Stimulated activated CD4-positive, alpha-beta T cell treated with anti-CD3 and anti-CD28 coated beads, TNF-alpha, amount 100 ng/mL, for 4 hours (primary cell): ENCODE data around the gene SPDYE5.
"Not testable (repeated sequence)": the region's sequence is repeated elsewhere in the genome, so short reads cannot be mapped to it uniquely, and the experiment has no call there.

Experiments
- DNase-seq, 3 experiments: peaks; one replicate each; pipeline ENCODE4 v3.0.0-alpha.2; 2020; ENCODE audit warnings: low read depth in 3 of 3

SPDYE5 gene, protein sequence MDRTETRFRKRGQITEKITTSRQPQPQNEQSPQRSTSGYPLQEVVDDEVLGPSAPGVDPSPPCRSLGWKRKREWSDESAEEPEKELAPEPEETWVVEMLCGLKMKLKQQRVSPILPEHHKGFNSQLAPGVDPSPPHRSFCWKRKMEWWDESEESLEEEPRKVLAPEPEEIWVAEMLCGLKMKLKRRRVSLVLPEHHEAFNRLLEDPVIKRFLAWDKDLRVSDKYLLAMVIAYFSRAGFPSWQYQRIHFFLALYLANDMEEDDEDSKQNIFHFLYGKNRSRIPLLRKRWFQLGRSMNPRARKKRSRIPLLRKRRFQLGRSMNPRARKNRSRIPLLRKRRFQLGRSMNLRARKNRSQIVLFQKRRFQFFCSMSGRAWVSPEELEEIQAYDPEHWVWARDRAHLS

GRCh38 chr7:75492020-75492419 is at the start of gene SPDYE5:
TSS of gene SPDYE5 (plus strand) at chr7:75492320. CDS start at chr7:75494048, 1,728 bp downstream.
- DNase-seq: not testable (repeated sequence)

GRCh38 chr7:75442465-75443111 is 49.5 kb upstream of the SPDYE5 start:
- peak in 2 of 3 experiments; percentile 8 to 15 for DNase-seq

GRCh38 chr7:75449946-75450345 is 42.2 kb upstream of the SPDYE5 start:
- not testable (repeated sequence) for DNase-seq

DNA sequence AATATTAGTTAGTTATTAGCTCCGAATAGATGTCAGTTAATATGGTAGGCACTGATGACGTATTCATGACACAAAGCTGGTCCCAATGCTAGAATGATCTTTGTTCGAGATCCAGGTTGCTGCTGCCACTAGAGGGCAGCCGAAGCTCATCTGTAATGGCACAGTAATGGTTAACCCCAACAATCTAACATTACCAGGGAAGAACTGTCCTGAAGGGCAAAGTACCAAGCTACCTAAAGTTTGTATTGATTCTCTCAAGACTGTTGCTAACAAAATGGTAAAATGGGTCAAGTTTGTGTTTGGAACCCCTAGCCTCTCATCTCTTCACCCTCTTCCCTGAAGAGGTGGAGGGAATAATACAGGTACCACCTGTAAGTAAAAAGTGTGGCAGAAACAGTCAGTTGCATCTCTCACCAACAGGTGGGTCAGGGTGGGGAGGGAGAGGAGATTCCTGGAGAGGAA is 39.6 kb upstream of the SPDYE5 start:
- not testable (repeated sequence) for DNase-seq

DNA sequence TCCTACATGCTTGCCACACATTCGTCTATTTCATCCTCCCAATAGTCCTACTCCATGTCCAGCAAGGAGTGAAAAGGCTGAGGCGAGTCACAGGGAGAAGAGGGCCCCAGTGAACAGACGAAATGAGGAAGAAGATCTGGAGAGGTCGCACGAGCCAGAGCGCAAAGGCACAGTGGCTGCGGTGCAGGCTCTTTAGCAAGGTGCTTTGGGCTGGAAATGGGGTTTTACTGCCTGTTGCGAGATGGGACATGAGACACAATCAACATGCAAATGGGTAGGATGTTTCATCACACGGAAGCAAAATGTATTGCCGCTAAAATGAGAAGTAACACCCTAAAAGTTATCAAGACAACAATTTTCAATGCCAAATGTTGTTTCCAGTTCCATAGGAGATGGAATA is 35.7 kb upstream of the SPDYE5 start:
- not testable (repeated sequence) for DNase-seq

DNA sequence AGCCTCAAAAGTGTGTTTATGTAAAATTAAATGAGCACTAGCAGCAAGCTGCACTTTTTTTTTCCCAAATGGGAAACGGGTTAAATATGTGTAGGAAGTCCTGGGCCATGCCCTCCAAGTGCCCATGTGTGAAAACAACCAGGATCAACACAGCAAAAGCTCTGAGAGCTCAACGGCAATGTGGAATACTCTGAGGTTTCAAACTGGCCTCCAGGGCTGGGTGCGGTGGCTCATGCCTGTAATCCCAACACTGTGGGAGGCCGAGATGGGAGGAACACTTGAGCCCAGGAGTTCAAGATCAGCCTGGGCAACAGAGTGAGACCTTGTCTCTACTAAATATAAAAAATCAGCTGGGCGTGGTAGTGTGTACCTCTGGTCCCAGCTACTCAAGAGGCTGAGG is 34.1 kb upstream of the SPDYE5 start:
- not testable (repeated sequence) for DNase-seq

GRCh38 chr7:75460541-75460940 is 31.6 kb upstream of the SPDYE5 start:
- DNase-seq: not testable (repeated sequence)

GRCh38 chr7:75470166-75470565 is 22.0 kb upstream of the SPDYE5 start:
- DNase-seq: not testable (repeated sequence)

- DNase-seq: not testable (repeated sequence)
These were observed 14.7 kb upstream of the SPDYE5 start for GRCh38 chr7:75477457-75477856.

DNA sequence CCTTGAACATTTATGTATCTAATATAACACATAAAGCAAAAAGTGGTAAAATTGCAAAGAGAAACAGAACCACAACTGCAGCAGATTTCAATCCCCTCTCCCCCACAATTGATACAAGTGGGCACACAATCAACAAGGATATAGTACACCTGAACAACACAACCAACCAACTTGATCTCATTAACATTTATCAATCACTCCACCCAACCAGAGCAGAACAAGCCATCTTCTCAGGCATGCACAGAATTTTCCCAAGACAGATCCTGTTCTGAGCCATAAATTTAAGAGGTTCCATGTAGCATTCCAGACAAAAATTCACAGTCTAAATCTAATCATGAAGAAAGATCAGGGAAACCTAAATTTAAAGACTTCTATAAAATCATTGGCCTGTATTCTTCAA is 11.8 kb upstream of the SPDYE5 start:
- not testable (repeated sequence) for DNase-seq

- DNase-seq: peak in 1 of 3 experiments; percentile 18
These were observed 6.7 kb upstream of the SPDYE5 start for GRCh38 chr7:75485355-75485978.

DNA sequence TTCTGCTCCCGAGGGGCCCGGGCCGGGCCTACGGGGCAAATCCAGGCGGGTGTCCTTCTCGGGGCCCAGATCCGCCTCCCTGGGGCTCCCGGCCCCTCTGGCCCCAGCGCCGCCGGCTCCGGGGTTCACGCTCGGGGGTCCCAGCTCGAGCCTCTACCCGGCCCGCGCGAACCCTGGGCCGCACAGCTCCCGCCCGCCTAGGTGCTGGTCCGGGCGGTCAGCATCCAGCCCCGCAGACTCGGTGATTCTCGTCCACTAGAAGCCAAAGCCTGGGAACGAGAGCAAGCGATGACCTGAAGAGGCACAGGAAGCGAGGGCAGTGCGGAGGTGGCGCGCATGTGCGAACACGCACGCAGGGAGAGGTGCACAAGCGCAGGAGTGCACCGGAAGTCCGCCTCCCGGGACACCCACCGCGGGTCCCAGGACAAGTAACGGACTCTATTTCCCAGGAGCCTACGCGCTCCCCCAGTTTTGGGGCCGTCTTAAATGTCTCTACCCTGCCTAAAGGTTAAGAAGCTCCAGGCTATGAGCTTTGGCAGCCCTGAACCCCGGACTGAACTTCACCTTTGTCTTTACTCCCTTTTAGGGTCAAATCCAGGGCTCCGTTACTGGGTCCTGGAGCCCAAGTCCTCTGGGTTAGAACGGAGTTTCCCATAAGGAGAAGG is 6.0 kb upstream of the SPDYE5 start, which contains the start of gene POM121C:
Gene POM121C (minus strand): TSS at position 321 of the 665 bp plus-strand sequence. CDS start 44,803 bp downstream, outside the sequence.
- peak; percentile 66 to 77 (median 72) for DNase-seq

GRCh38 chr7:75509033-75509432 is 16.9 kb downstream of the SPDYE5 start:
- not testable (repeated sequence) for DNase-seq

DNA sequence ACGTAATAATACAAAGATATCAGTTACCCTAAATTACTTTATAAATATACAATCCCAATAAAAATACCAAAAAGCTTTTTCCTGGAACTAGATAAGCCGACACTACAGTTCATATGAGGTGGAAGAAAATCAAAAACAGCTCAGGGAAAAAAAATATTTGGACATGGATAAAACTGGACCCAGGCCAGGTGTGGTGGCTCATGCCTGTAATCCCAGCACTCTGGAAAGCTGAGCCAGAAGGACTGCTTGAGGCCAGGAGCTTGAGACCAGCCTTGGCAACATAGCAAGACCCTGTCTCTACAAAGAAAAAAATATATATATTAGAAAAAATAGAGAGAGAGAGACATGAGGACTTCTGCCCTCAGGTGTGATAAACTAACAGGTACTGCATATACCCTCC is 26.7 kb downstream of the SPDYE5 start:
- DNase-seq: not testable (repeated sequence)

DNA sequence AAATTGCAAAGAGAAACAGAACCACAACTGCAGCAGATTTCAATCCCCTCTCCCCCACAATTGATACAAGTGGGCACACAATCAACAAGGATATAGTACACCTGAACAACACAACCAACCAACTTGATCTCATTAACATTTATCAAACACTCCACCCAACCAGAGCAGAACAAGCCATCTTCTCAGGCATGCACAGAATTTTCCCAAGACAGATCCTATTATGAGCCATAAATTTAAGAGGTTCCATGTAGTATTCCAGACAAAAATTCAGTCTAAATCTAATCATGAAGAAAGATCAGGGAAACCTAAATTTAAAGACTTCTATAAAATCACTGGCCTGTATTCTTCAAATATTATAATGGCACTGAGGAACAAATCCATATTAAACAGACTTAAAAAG is 29.6 kb downstream of the SPDYE5 start:
- not testable (repeated sequence) for DNase-seq

- peak in 1 of 3 experiments; percentile 1 for DNase-seq
These were observed 35.2 kb downstream of the SPDYE5 start for GRCh38 chr7:75527224-75527722.

DNA sequence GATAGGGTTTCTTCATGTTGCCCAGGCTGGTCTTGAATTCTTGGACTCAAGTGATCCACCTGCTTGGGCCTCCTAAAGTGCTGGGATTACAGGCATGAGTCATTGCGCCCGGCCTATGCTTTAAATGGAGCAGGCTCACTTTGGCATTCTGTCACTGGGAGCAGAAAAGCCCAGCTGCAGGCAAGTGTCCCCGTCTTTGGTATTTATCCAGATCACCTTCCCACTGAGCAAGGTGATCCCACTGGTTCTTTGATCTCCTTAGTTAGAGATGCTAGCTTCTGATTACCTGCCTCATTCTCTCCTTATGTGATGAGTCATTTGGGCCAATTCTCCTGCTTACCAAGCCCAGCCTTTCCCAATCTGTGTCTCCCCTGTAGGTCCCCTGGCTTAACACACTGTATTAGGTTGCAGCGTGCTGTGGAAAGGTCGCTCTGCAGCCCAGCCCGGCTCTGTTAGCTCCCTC is 39.3 kb downstream of the SPDYE5 start:
- DNase-seq: no peak

GRCh38 chr7:75532639-75533038 is 40.5 kb downstream of the SPDYE5 start:
- DNase-seq: no peak

DNA sequence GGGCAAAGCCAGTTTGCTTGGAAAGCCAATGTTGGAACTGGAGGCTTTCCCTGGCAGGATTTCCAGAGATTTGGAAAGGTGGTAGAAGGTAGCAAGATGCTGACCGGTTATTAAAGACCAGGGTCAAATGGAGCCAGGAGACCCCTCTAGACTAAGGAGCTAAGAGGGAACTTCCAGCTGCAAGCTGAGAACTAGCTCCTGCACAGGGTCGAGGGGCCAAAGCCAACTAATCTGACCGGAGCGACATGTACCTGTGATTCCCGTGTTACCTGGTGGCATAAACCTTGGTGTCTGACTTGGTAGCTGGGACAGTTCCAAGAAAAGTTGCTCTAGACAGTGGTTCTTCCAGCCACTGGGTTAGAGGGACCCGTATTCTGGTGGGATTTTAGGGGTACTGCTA is 41.8 kb downstream of the SPDYE5 start:
- no peak for DNase-seq

- no peak for DNase-seq
These were observed 42.7 kb downstream of the SPDYE5 start for GRCh38 chr7:75534727-75535307.

GRCh38 chr7:75536491-75536890 is 44.4 kb downstream of the SPDYE5 start:
- DNase-seq: no peak
